ENCODE measurements around the gene RNF112. TPM values are rescaled to one million over a fixed set of nuclear protein-coding genes. Genes with fewer than 3 reads are reported as not detected.

Gene RNF112
- total RNA-seq, 6 donors from 2014 or later: 0.69 to 6.3 (median 2.1) TPM

GRCh38 chr17:19363460-19364035 lies 47.5 kb upstream of the RNF112 start:
- H3K9me3 ChIP-seq: no peaks in the 10 kb centered on the region
- H3K4me3 ChIP-seq: no peak overlapping the region
- no peak overlapping the region for H3K27ac ChIP-seq
- no peak for ATAC-seq (ENCODE audit: low FRiP score in 2 of 2)
- no peaks in the 10 kb centered on the region for H3K36me3 ChIP-seq
- no peak for TF ChIP-seq POLR2AphosphoS5 (IDR thresholded peaks at IDR 0.05)
- no peak for TF ChIP-seq EP300 (IDR thresholded peaks at IDR 0.05)
- no peak for TF ChIP-seq POLR2A (IDR thresholded peaks at IDR 0.05)
- TF ChIP-seq CTCF (IDR thresholded peaks at IDR 0.05): no peak
- WGBS, 2 donors: 49 to 59% methylated on average over 5 to 6 of the region's 6 CpGs
- peaks cover 11 to 16% (median 13%) of the 10 kb centered on the region in 4 donors for H3K4me1 ChIP-seq
- H3K27me3 ChIP-seq: no peaks in the 10 kb centered on the region
- no peak for DNase-seq

- 81 to 89% methylated on average over 8 to 13 of the region's 14 CpGs for WGBS, 2 donors
- Histone ChIP-seq H3K4me3 (no peak overlapping the region), H3K27ac (no peak overlapping the region), H3K9me3 (no peaks in the 10 kb centered on the region), H3K27me3 (no peaks in the 10 kb centered on the region), H3K36me3 (no peaks in the 10 kb centered on the region), H3K4me1 (peaks cover 17 to 29% (median 21%) of the 10 kb centered on the region in 4 donors)
- TF ChIP-seq POLR2A (IDR thresholded peaks at IDR 0.05) (no peak), EP300 (IDR thresholded peaks at IDR 0.05) (no peak), CTCF (IDR thresholded peaks at IDR 0.05) (no peak), POLR2AphosphoS5 (IDR thresholded peaks at IDR 0.05) (no peak)
- ATAC-seq (ENCODE audit: low FRiP score in 2 of 2) (no peak), DNase-seq (peak in 1 of 2 donors; percentile 51)
These were observed 46.1 kb upstream of the RNF112 start for GRCh38 chr17:19364699-19365498.

- Histone ChIP-seq H3K36me3 (no peaks in the 10 kb centered on the region), H3K27me3 (no peaks in the 10 kb centered on the region), H3K4me3 (no peak overlapping the region), H3K4me1 (peaks cover 22 to 34% (median 27%) of the 10 kb centered on the region in 4 donors), H3K27ac (no peak overlapping the region), H3K9me3 (no peaks in the 10 kb centered on the region)
- 93 to 96% methylated on average over 4 of the region's 4 CpGs for WGBS, 2 donors
- DNase-seq: no peak
- ATAC-seq (ENCODE audit: low FRiP score in 2 of 2): no peak
- TF ChIP-seq POLR2A (IDR thresholded peaks at IDR 0.05): no peak
- no peak for TF ChIP-seq CTCF (IDR thresholded peaks at IDR 0.05)
- no peak for TF ChIP-seq EP300 (IDR thresholded peaks at IDR 0.05)
- no peak for TF ChIP-seq POLR2AphosphoS5 (IDR thresholded peaks at IDR 0.05)
These were observed 45.6 kb upstream of the RNF112 start for GRCh38 chr17:19365499-19365817.

- Histone ChIP-seq H3K36me3 (no peaks in the 10 kb centered on the region), H3K4me3 (no peak overlapping the region), H3K4me1 (peaks cover 28 to 40% (median 32%) of the 10 kb centered on the region in 4 donors), H3K27me3 (no peaks in the 10 kb centered on the region), H3K27ac (no peak overlapping the region), H3K9me3 (no peaks in the 10 kb centered on the region)
- ATAC-seq (ENCODE audit: low FRiP score in 2 of 2) (no peak), DNase-seq (no peak)
- TF ChIP-seq POLR2AphosphoS5 (IDR thresholded peaks at IDR 0.05) (no peak), CTCF (IDR thresholded peaks at IDR 0.05) (no peak), POLR2A (IDR thresholded peaks at IDR 0.05) (no peak), EP300 (IDR thresholded peaks at IDR 0.05) (no peak)
- 90 to 91% methylated on average over 9 of the region's 9 CpGs for WGBS, 2 donors
These were observed 45.0 kb upstream of the RNF112 start for GRCh38 chr17:19365833-19366636.

Data from upper lobe of left lung (tissue), 6 donors.